Activated CD4-positive, alpha-beta T cell treated with anti-CD3 and anti-CD28 coated beads for 4 hours (primary cell): ENCODE measurements around the gene KDSR.
A peak's percentile ranks its signal among the peaks of the same experiment; 100 is the strongest.

Source experiments
- DNase-seq, 2 donors: peaks; one replicate each; pipeline ENCODE4 v3.0.0-alpha.2; 2020

Gene KDSR

DNA sequence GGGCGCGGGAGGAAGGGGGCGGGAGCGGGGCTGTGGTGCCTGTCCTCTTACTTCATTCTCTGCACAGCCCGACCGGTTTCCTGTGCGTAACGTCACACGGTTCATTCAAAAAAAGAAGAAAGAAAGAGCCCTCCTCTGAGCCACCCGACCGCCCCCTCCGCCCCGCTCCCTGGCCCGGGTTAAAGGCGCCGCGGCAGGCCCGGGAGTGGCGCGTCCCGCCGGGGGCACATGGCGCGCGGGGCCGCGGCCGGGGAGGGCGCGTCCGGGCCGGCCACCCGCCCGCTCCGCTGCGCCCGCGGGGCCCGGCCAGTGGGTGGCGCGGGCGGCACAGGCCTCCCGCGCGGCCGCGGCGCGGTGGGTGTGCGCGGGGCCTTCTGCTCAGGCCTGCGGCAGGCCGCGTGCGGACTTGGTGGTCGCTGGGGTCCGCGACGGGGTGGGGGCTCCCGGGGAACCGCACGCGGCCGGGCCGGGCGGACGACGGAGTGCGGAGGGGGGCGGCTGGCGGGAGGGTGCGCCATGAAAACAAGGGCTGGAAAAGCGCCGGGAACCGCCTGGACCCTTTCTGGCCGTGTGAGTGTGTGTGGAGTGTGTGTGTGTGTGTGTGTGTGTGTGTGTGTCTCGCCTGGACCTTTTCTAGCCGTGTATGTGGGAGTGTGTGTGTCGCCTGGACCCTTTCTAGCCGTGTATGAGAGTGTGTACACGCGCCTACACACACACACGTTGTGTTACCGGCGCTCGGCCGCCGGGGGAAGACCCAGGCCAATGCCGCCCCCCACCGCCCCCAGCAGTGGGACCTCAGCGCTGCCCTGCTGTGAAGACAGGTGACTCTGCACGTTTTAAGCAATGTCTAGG lies 46.7 kb downstream of the KDSR start:
- peak; percentile 86 to 88 for DNase-seq

- DNase-seq, result no peak
Observed at GRCh38 chr18:63319383-63320122, 47.5 kb downstream of the KDSR start, which contains the start of gene BCL2. TSS of gene BCL2 (minus strand) at chr18:63319769.

- no peak for DNase-seq
Observed at GRCh38 chr18:63318889-63319382, 48.1 kb downstream of the KDSR start.

DNA sequence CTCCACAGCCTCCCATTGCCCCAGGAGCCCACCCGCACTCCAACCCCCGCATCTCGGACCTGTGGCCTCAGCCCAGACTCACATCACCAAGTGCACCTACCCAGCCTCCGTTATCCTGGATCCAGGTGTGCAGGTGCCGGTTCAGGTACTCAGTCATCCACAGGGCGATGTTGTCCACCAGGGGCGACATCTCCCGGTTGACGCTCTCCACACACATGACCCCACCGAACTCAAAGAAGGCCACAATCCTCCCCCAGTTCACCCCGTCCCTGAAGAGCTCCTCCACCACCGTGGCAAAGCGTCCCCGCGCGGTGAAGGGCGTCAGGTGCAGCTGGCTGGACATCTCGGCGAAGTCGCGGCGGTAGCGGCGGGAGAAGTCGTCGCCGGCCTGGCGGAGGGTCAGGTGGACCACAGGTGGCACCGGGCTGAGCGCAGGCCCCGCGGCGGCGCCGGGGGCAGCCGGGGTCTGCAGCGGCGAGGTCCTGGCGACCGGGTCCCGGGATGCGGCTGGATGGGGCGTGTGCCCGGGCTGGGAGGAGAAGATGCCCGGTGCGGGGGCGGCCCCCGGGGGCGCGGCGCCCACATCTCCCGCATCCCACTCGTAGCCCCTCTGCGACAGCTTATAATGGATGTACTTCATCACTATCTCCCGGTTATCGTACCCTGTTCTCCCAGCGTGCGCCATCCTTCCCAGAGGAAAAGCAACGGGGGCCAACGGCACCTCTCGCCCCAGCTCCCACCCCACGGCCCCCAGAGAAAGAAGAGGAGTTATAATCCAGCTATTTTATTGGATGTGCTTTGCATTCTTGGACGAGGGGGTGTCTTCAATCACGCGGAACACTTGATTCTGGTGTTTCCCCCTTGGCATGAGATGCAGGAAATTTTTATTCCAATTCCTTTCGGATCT lies 48.8 kb downstream of the KDSR start:
- DNase-seq, result peak; percentile 83 to 85

DNA sequence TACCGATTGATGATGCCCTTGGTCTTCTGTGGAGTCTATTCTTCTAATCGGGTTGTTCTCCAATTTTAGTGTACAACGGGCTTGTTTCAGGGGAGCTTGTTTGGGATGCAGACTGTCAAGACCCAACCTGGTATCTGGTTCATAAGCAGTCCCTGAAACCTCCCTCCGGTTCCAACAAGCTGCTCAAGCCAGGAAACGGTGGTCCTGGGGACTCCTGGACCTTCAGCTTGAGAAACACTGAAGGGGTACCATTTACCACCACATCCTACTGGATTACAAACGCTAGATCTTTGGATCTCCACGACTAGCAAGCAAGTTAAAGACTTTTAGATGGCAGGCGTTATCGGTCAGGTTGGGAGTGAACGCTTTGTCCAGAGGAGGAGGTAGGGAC lies 49.5 kb downstream of the KDSR start:
- DNase-seq, result no peak

DNA sequence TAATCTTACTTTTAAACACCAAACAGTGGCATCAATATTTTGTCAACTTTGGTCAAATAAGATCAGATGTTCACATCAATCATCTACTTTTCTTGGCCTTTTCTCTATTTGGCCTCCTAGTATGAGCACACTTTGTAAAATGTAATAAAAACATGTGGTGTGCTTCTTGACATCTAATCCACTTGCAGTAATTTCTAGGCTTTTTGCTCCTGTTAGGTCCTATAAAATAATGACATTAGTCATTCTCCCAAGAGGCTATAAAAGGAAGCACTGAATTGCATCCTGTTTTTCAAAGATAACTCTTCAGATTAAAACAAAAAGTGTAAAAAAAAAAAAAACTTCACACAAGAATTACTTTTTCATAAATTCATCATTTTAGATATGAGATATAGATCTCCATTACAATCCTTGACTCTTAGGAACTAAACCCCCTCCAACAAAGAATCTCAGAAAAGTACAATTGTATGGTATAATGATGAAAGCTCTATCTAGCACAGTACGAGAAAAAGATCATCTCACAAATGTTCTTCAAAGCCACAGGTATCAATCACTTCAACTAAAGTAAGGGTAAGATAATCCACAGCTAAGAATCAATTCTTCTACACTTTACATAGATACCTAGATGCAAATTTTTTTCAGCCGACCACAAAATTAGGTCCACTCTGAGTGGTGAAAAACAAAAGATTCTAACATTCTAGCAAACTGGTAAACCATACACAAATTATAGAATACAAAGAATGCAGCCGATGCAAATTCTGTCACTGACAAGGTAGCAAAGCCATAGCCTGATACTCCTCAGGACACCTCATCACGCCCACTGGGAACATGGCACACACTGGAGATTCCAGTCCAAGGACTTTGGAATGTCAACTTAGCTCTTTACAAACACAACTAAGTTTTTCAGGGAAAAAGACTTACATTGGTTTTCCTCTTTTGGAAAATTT lies 50.1 kb downstream of the KDSR start:
- no peak for DNase-seq

- DNase-seq, result no peak
Observed at GRCh38 chr18:63315876-63316275, 51.1 kb downstream of the KDSR start.

DNA sequence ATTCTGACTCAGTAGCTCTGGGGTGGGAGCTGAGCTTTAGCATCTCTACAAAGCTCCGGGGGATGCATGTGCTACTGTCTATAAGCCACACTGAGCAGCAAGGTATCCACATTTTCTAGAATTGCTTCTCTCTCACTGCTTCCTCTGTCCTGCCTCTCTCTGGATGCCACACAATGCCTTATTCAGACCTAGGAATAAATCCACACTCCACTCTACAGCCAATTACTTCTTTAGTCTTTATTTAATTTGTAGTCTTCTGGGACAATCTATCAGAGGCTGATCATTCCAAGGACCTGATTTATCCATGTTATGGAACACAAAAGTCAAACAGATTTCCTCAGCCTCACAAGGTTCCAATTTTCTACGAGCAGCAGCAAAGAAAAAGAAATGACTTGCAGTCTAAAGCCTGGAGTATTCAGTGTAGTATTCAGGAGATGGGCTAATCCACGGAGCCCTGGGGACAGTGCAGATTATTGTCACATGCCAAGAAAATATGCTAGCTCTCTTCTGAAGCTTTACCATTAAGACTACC lies 51.8 kb downstream of the KDSR start:
- DNase-seq, result no peak

DNA sequence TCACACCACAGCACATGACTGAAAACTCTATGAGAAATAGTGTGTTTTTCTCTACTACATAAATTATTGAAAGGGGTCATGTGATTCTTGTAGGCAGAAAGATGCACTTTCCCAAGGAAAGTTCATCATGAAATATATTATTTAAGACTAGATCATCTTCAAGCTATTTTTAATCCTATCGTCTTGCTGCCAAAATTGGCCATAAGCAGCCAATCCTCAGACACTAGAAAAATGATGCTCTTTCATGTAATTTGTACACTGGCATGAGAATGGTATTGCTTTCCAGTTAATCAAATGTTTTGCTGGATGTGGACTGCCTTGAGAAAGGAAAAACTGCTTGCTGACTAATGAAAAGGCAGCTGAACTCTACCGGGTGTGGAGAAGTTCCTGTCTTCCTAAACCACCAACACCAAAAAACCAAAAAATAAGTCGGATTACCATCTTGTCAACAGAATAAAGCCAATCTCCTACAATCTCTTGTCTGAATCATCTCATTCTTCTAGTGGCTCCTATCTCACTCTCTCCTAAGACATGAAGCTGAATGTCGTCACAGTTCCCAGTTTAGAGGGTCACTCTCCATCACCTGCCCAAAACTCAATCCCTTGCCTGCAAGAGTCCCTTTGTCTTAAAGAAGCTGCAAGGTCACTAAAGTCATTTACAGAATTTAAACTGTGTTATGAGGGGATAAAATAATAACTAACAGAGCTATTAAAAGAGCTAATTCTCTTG lies 52.8 kb downstream of the KDSR start:
- DNase-seq, result no peak

- DNase-seq, result no peak
Observed at GRCh38 chr18:63313396-63313917, 53.5 kb downstream of the KDSR start.

DNA sequence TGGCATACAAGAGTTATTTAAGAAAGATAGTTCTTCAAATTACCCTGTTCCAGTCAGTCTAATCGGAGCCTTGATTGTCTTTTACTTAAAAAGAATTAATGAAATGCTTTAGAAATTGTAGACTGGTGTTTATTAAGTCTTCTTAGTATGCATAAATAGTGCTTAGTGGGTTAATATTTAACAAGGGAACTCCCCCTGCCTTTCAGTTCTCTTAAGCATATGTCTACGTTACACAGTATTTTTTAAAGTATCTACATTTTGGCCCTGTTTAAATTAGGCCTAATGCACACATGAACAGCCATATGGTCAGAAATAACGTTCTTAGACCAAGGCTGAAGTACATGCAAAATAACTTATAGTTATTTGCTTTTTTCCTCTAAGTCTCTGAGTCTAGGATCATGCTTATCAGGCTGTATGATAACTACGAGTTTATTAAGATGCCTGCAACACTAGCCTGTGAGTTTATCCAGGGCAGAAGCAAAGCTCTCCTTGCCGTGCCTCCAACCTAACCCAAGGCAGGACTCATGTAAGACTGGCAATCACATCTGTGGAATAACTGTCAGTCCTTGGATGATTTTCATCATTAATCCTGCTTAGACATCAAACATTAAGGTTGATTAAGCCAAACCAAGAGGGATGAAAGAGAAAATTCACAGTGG lies 54.1 kb downstream of the KDSR start:
- no peak for DNase-seq

- DNase-seq, result no peak
Observed at GRCh38 chr18:63312019-63312409, 55.0 kb downstream of the KDSR start.

DNA sequence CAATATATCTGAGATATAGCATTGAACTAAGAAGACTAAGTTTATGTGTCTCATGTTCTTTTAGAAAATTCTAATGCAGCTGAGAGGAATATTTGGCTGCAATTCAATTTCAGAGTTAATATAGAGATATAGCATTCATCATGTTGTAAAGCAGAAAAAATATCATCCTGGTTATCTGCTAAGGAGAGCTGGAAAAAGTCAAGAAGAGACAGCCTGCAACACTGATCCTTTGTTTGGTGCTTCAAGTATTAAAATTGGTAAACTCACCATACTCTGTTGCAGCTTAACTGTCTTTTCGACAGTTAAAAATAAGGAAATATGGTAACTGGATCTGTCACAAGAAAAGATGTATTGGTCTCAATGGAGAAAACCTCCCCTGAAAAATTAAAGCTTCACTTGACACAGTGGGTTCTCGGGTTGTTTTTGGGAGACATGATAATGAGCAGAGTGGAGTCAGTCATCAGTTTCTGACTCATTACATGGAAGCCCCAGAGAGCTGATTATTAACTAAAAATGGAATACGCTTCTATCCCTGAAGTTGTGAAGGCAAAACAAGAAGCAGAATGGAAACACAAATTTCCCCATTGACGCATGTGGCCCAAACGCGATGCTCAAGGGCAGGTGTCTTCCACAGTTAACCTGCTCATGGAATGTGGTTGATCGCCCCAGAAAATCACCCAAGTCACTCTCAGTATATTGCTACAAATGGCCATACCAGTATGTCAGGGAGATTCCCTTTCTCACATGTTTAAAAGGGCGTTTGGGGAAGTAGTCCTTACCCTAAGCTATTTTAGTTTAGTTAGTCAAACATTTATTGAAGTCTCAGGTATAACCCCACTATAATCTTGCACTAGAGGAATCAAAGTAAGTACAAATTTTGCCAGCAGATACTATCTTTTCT lies 55.6 kb downstream of the KDSR start:
- DNase-seq, result no peak

DNA sequence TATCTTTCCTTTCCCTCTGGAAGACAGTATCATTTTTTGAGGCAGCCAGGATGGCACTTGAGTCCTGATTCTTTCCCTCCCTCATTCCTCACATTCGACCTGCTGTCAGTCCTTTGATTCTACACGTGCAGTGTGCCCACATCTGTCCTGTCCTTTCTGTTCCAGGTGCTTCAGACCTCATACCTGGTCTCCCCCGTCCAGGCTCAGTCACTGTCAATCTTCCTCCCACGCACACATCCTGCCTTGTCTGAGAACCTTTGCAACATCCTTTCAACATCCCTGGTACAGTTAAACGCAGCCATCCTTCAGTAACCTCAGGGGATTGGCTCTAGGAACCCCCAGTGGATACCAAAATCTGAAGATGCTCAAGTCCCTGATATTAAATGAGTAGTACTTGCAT lies 57.6 kb downstream of the KDSR start:
- peak; percentile 51 to 64 for DNase-seq

- DNase-seq, result no peak
Observed at GRCh38 chr18:63307551-63308200, 59.3 kb downstream of the KDSR start.

DNA sequence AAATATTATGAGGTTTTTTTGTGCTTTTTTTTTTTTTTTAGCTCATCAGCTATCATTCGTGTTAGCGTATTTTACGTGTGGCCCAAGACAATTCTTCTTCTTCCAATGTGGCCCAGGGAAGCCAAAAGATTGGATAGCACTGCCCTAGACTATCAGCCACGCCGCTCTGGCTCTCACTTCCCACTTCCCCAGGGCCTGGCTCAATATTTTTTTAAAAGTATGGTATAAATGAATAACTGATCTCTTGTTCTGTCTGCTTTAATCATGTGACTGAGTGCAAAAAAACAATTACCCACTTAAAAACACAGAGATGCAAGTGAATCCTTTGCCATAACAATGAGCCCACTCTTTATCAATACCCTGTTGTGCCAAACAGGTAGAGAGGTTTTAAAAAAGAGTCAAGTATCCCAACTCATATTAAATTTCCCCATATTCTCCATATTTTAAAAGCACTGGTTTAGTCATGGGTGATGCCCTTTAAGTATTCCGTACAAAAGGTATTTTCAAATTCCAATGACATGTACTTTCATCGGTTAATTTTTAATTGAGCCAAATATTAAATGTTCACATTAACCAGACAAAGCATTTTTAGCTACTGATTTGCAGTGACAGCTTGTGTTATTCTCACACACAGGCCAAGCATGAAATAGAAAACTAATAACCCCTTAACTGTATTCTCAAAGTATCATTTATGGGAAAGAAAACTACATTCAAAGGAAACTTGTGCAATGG lies 60.0 kb downstream of the KDSR start:
- no peak for DNase-seq

DNA sequence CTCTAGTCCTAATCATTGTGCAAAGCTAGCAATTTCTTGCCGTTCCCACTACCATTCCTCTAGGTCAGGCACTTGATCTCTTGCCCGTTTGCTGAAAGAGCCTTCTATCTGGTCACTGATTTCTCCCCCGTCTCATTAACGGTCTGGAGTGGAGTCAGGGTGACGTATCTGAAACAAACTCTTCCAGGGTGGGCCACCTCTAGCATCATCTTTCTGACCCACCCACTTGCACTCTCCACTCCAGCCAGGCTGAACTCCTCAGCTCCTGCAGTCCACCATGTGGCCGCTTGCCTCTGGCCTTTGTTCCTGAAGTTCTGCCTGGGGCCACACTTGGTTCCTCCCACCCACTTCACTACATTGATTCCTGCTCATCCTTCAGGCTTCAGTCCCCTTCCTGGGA lies 60.8 kb downstream of the KDSR start:
- DNase-seq, result no peak

GRCh38 chr18:63303547-63303946 lies 63.5 kb downstream of the KDSR start:
- DNase-seq, result no peak
